Stimulated activated naive CD8-positive, alpha-beta T cell treated with anti-CD3 and anti-CD28 coated beads, Interleukin-15, Interleukin-2, amounts not matched to agents 100 U/mL and 50 U/mL, for 24 hours (primary cell): ENCODE data around the gene MCTP2.

Source experiments
- ATAC-seq: fragments of 150-1000 bp; cut with Tn5 transposase; one replicate; pipeline ENCODE4 v1.10.0; 2021
- DNase-seq: peaks from one replicate; pipeline ENCODE4 v3.0.0; 2021

Gene MCTP2

GRCh38 chr15:94297558-94297957 lies 66.2 kb downstream of the MCTP2 start:
- ATAC-seq (no peak), DNase-seq (no peak)

GRCh38 chr15:94298364-94298763 lies 67.0 kb downstream of the MCTP2 start:
- DNase-seq (no peak), ATAC-seq (no peak)

- no peak for ATAC-seq
These were observed 69.3 kb downstream of the MCTP2 start for GRCh38 chr15:94300612-94301011.

GRCh38 chr15:94305133-94305532 lies 73.8 kb downstream of the MCTP2 start:
- peak; percentile 28 for DNase-seq
- ATAC-seq = peak; percentile 84

More at GRCh38 chr15:94300612-94301011, 69.3 kb downstream of the MCTP2 start:
- no peak for DNase-seq

GRCh38 chr15:94306700-94307650 lies 75.6 kb downstream of the MCTP2 start:
- peak; percentile 23 for DNase-seq
- ATAC-seq = peak; percentile 64

- DNase-seq (no peak), ATAC-seq (no peak)
These were observed 81.6 kb downstream of the MCTP2 start for GRCh38 chr15:94312946-94313345.

GRCh38 chr15:94314639-94315038 lies 83.3 kb downstream of the MCTP2 start:
- no peak for DNase-seq
- no peak for ATAC-seq

- DNase-seq = no peak
- ATAC-seq = no peak
These were observed 85.8 kb downstream of the MCTP2 start for GRCh38 chr15:94317211-94317610.

GRCh38 chr15:94322141-94322540 lies 90.8 kb downstream of the MCTP2 start:
- DNase-seq = no peak
- ATAC-seq = no peak

- no peak for ATAC-seq
- no peak for DNase-seq
These were observed 91.7 kb downstream of the MCTP2 start for GRCh38 chr15:94323076-94323475.

- DNase-seq = peak; percentile 55
- ATAC-seq = peak; percentile 87
These were observed 92.9 kb downstream of the MCTP2 start for GRCh38 chr15:94324117-94324826.

GRCh38 chr15:94324835-94325767 lies 93.7 kb downstream of the MCTP2 start:
- ATAC-seq (peak; percentile 44), DNase-seq (peak; percentile 31)

- DNase-seq (no peak), ATAC-seq (no peak)
These were observed 96.1 kb downstream of the MCTP2 start for GRCh38 chr15:94327356-94327936.

GRCh38 chr15:94331731-94332130 lies 100.4 kb downstream of the MCTP2 start:
- ATAC-seq (no peak), DNase-seq (no peak)

- ATAC-seq = no peak
- DNase-seq = no peak
These were observed 104.3 kb downstream of the MCTP2 start for GRCh38 chr15:94335616-94336015.

- DNase-seq (no peak), ATAC-seq (no peak)
These were observed 105.6 kb downstream of the MCTP2 start for GRCh38 chr15:94336817-94337467.

- no peak for DNase-seq
- no peak for ATAC-seq
These were observed 107.0 kb downstream of the MCTP2 start for GRCh38 chr15:94338243-94338846.

- ATAC-seq = no peak
- DNase-seq = no peak
These were observed 114.9 kb downstream of the MCTP2 start for GRCh38 chr15:94346282-94346681.

- ATAC-seq = no peak
- DNase-seq = no peak
These were observed 116.7 kb downstream of the MCTP2 start for GRCh38 chr15:94348084-94348483.

- no peak for DNase-seq
- no peak for ATAC-seq
These were observed 119.7 kb downstream of the MCTP2 start for GRCh38 chr15:94351031-94351535.
